NCI-H345 treated with DMSO at 0.1 percent for 48 hours (cell line): ENCODE measurements around the gene HCRT.
"Not testable (repeated sequence)": the region's sequence is repeated elsewhere in the genome, so short reads cannot be mapped to it uniquely, and the experiment has no call there.

Experiments used
- DNase-seq: peaks from one replicate; lab custom pipeline; 2025; ENCODE audit not compliant: unreplicated experiment; lab: John Stamatoyannopoulos, UW

The HCRT gene

GRCh38 chr17:42141382-42141781 is 43.9 kb downstream of the HCRT start:
- DNase-seq: no peak

GRCh38 chr17:42140690-42141089 is 44.6 kb downstream of the HCRT start:
- not testable (repeated sequence) for DNase-seq

- no peak for DNase-seq
Observed at GRCh38 chr17:42138749-42139492, 46.3 kb downstream of the HCRT start.

DNA sequence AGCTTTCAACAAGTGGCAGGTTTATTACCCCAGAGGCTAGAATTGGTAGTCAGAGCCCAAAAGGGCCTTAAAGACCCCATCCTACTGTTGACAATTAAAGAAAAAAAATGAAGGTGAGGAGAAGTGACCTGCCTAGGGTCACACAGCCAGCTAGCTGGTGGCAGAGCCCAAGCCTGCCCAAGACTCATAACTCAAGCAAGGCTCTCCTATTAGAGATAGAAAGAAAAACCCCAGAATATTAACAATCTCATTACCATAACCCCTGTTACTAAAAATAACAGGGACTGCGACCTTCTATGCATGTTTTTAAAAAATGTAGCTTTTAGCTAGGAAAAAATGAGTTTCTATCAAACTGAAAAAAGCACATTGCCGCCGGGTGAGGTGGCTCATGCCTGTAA is 48.6 kb downstream of the HCRT start:
- no peak for DNase-seq

DNA sequence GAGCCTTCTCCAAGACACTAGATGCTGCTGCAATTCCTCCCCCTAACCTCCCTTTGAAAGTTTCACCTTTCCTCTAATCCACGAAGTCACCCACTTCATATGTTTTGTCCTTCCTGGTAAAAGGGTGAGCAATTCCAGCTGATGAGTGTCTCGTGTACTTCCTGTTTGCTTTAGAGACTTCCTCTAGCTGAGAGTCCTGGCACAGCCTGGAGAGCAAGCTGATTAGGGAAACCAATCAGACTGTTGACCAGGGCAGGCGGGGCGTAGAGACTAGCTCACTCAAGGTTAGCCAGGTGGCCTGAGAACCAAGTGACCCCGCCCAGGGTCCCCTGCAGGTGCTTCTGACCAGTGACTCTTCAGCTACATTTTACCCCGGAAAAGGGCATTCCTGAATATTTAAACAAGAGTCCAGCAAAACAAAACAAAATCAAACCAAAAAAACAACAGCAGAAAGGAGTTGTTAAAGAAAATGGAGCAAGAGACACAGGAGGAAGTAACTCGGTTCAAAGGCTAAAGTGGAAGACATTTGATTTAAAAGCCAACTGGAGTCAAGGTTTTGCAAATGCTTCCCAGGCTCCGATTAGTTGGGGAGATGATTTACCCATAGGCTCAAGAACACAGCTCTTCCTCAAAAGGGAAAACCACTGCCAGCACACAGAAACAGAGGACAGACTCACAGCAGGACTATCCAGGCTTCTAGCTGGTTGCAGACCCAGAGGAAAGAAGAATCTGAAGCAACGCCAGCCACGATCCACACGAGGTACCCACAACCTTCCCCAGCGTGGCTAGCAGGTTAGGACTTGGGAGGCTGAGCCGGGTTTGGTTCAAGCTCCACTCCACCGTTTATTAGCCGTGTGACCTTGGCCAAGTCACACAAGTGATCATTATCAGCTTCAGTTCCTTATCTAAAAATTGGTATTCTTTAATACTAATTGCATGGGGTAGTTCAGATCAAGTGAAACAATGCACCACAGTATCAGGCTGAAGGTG is 49.3 kb downstream of the HCRT start:
- DNase-seq: no peak

GRCh38 chr17:42135151-42135550 is 50.1 kb downstream of the HCRT start:
- DNase-seq: no peak
